Left renal pelvis (tissue), 4 donors: ENCODE results near the gene PEPD. TPM values are rescaled to one million over a fixed set of nuclear protein-coding genes. Genes with fewer than 3 reads are reported as not detected.
"Not testable (repeated sequence)": the region's sequence is repeated elsewhere in the genome, so short reads cannot be mapped to it uniquely, and the experiment has no call there.

Experiments
- DNase-seq, 4 donors: peaks; one replicate each; pipeline ENCODE4 v3.0.0-alpha.2; 2013; ENCODE audit warnings: low read depth in 4 of 4, low spot score in 3 of 4
- polyA plus RNA-seq, 4 donors: library from polyadenylated mRNA; unstranded; fragments of 120-200 nt; gene quantifications; one replicate each; pipeline ENCODE4 v1.2.1, GENCODE V29; 2013; ENCODE audit not compliant: insufficient read length in 4 of 4

Gene PEPD
- polyA plus RNA-seq: 100 to 1,000 TPM in 2 of 4 donors, 10 to 100 TPM in 2; 56.0 to 122 (median 95.0) TPM

DNA sequence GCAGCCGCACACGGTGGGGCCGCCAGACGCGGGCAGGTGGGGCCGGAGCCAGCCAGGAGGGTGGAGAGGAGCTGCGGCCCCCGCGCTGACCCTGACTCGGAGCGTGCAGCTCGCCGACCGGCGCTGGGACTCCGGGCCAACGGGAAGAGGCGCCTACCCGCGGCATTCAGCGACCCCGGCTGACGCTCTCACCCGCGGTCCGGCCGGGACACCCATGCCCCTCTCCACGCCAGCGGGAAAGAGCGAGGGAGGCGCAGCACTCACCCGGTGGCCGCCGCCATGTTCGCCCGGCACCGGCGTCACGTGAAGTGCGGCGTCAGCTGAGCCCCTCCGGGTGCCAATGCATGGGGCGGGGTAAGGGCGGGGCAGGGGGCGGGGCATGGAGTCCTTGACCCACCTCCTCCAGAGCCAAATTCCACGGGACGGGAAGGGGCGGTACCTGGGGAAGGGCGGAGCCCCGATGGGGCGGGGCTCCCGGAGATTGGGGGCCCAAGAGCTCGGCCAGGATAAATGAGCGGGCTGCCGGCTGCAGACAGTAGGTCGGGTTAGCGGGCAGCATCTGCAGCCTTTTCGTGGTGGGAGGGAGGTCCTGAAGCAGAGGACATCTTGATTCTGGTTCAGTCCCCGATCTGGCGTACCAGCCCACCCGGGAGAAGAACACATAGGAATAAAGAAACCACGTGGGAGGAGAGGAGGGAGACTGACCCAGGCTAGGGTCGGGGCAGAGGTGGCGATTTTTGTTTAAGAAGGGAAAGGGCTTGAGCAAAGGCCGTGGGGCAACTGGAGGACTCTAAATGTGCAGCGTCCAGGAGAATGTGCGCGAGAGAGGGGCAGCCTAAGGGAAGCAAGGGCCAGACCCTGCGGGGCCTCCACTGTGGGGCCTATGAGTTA is at the start of gene PEPD:
Gene PEPD, minus strand, starts transcription at position 312 of the 891 bp plus-strand sequence. Its CDS starts 31 bp downstream, at position 281.
- peak; percentile 69 to 84 (median 82) for DNase-seq

DNA sequence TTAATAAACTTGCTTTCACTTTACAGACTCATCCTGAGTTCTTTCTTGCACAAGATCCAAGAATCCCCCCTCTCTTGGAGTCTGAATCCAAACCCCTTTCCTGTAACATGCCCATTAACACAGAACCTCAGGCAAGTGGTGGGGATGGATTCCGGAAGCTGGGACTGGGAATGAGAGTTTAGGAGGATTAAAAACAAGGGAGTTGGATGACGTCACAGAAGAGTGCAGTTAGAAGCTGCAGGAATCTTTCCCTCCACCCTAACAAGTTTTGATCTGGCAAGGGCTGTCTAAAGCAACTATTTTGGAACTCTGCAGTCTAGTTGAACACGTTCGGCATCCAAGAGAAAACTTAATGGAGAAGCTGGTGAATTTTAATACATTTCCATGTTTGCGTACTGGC is 48.2 kb upstream of the PEPD start:
- no peak for DNase-seq

GRCh38 chr19:33568706-33569105 is 47.1 kb upstream of the PEPD start:
- DNase-seq: no peak

- DNase-seq: no peak
These were observed 43.3 kb upstream of the PEPD start for GRCh38 chr19:33564836-33565338.

DNA sequence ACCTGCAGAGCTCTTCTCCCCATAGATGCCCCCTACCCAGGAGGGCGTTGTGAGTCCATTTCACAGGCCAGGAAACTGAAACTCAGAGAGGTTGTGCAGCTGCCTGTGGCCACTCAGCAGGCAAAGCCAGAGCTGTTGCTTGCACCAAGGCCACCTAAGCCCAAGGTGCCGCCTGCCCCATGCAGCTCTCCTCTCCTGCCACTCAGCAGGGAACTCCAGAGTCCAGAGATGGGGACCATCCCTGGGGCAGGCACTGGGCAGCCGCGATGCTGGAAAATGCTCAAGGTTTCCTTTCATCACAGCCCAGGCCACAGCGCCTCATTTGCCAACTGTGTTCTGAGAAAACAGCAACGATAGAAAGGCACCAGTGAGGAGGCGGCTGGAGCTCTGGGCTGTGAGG is 41.0 kb upstream of the PEPD start:
- no peak for DNase-seq

GRCh38 chr19:33561666-33562065 is 40.1 kb upstream of the PEPD start:
- not testable (repeated sequence) for DNase-seq

GRCh38 chr19:33561261-33561660 is 39.7 kb upstream of the PEPD start:
- no peak for DNase-seq

- no peak for DNase-seq
These were observed 38.4 kb upstream of the PEPD start for GRCh38 chr19:33559996-33560395.

DNA sequence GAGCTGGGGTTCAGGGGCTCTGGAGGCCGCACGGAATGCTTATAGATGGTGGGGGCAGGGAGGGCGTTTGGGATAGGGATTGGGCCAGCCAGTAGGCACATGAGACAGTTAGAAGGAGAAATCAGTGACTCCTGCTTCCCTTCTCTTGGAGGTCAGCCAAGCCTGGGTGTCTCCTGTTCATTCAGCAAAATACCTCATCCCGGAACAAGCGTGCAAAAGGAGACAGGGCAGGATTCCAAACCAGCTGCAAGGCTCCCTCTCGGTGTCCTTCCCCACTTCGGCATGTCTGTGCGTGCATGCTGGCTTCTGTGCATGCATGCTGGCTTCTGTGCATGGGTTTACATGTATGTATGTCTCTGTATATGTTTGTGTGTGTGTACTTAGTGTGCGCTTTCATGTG is 37.3 kb upstream of the PEPD start:
- no peak for DNase-seq

DNA sequence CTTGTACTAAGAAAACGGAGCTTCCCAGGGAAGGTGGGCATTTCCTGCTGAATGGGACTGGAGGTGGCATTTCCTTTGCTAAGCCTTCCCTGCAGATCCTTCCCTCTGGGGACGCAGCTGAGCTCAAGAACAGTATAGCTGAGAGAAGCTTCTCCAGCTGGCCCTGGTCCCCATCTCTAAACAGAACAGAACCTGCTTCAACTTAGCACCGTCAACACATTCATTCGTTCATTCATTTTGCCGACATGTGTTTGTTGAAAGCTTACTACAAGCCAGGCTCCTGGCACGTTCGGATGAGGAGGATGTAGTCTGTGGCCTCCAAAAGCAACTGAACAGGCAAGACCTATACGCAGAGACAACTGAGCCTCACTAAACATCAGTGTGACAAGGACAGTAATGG is 36.6 kb upstream of the PEPD start:
- DNase-seq: no peak

DNA sequence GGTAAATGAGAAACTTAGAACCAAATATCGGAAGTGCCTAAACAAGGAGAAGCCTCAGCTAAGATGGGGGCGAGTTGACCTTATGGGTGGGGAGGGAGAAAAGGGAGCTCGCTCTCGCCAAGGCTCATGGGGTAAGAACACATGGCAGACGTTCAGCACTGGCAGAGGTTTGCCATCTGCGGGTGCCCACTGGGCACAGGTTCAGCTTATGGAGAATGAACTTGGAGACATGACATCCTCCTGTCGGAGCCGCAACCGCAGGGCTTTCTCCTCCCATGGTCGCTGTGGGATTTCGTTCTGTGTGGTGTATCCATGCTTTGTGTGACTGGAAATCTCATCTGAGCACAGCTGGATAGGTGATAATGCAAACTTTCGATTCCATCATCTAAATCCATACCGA is 36.1 kb upstream of the PEPD start:
- DNase-seq: no peak

GRCh38 chr19:33557196-33557595 is 35.6 kb upstream of the PEPD start:
- no peak for DNase-seq

DNA sequence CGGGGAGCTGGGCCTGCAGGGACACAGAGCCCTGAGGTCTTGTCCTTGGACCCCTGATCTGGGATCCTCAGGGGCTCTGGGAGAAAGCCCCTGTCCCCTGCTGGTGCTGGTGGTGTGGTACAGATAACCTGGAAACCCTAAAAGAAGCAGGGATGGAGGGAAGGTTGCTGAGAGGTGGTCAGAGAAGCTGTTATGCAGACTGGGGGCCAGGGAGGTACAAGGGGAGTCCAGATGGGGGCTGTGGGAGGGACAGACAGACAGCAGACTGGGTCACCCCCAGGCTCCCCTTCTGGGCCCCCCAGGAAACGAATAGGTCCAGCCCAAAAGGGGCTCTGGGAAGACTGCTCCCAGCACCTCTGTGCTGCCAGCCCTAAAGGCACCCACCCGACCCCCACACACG is 34.7 kb upstream of the PEPD start:
- DNase-seq: no peak

DNA sequence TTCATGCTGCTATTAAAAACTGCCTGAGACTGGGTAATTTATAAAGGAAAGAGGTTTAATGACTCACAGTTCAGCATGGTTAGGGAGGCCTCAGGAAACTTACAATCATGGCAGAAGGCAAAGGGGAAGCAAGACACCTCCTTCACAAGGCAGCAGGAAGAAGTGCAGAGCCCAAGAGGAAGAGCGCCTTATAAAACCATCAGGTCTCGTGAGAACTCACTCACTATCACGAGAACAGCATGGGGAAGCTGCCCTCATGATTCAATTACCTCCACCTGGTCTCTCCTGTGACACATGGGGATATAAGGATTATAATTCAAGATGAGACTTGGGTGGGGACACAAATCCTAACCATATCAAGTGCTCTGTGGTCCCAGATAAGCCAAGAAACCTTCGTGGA is 34.1 kb upstream of the PEPD start:
- not testable (repeated sequence) for DNase-seq

- no peak for DNase-seq
These were observed 33.2 kb upstream of the PEPD start for GRCh38 chr19:33554821-33555220.

DNA sequence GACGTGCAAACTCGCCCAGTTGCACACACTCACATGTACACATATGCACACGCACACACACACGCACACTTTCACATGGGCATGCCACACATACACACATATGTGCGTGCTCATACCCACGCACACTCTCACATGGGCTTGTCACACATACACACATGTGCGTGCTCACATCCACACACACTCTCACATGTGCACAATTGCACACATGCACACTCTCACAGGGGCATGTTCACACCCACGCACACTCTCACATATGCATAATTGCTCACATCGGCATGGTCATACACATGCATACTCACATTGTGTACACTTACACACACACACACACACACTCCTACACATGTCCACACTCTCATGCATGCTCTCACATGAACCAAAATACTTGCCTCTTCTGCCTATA is 32.8 kb upstream of the PEPD start:
- DNase-seq: no peak

DNA sequence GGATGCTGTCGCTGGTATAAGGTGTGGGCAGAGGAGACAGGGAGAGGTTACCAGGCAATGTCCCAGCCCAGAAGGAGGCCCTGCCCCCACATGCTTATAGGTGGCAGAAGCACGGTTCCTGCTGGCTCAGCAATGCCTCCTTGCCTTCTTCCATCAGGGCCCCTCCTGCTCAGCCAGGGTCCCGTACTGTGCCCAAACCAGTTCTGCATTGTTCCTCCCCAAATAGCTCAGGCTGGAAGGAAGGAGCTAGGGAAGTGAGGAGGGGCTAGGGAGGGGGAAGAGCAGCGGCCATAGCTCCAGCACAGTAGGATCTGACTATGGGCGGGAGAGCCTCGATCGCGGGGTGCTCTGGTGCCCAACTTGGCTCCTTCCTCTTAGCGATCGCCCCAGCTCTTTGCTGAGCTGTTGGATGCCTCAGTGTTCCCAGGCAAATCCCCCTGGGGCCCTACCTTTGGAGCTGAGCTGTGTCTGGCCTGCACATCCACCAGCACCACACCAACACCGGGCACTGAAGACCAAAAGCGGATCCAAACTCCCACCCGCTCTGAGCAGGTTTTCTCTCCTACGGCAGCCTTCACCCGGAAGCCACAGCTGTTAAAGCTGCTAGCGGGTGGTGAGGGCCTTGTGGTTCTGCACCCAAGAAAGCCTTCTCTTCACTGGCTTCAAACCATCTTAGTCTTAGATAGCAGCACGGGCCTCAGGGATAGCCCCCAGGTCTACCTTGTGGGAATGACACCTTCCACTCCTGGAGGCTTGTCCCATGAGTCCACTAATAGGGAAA is 32.1 kb upstream of the PEPD start:
- DNase-seq: no peak

DNA sequence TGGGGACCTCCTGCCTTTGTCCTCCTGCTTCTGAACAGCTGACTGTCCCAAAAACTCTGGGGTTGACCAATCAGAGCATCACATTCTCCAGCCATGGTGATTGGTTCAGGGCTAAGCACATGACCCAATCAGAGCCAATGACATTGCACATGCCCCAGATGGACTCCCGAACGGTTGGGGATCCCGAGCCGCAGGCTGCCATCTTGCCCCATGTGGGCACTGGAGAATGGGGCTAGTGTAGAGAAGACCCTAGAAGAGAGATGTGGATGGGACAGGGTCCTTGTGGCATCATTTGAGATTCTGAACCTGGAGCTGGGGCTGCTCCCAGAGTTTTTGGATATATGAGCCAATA is 31.3 kb upstream of the PEPD start:
- DNase-seq: no peak

DNA sequence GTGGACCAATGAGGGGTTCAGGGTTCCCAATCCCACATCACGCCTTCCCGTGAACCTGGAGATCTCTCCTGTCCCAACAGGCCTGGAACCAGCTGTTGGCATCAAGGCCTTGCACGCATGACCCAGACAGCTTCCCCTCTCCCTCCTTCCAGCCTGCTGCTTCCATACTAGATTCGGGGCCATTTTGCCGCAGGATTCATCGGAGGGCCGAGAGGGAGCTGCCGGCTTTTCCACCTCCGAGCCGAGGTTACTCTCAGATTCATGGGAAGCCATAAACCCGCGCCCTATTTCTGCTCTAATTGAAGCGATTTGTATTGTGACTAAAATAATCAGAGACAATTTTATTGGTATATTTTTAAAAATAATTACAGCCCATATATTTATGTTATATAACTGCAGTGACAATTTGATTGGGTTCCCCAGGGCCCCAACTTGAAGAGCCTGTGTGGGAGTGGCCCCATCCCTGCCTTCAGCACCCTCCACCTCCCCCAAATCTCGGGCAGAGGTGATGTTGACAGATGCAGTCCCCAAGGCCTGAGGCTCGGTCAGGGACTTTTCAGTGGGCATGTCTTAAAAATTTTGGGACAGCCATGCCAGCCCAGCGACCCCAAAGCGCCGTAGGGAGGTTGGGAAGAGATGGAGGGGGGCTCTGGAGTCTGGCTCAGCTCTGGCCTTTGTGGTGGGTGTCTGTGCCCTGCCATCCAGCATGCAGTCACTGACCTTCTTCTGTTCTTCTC is 30.8 kb upstream of the PEPD start:
- no peak for DNase-seq

- DNase-seq: no peak
These were observed 30.1 kb upstream of the PEPD start for GRCh38 chr19:33551676-33552075.

GRCh38 chr19:33550768-33551167 is 29.2 kb upstream of the PEPD start:
- no peak for DNase-seq
